Smooth muscle cell (in vitro differentiated cells): ENCODE data around the gene CTNNBL1. TPM values are rescaled to one million over a fixed set of nuclear protein-coding genes. Genes with fewer than 3 reads are reported as not detected.
"Not testable (repeated sequence)": the region's sequence is repeated elsewhere in the genome, so short reads cannot be mapped to it uniquely, and the experiment has no call there.

Experiments
- DNase-seq: peaks from one replicate; lab custom pipeline; 2025; ENCODE audit not compliant: unreplicated experiment; lab: John Stamatoyannopoulos, UW
- H2AFZ ChIP-seq: fragments of 200-600 bp; sonication (generic); 2 replicates; pipeline ENCODE4 v1.6.0; 2016; ENCODE audit warnings: antibody characterized with exemption, low read depth, mild to moderate bottlenecking
- H3F3A ChIP-seq: fragments of 200-600 bp; sonication (generic); 2 replicates; pipeline ENCODE4 v1.6.0; 2017; ENCODE audit warnings: antibody characterized with exemption, low read depth
- H3K27ac ChIP-seq: fragments of 200-600 bp; sonication (generic); 2 replicates; pipeline ENCODE4 v1.5.1; 2016; ENCODE audit warnings: low read depth, mild to moderate bottlenecking
- H3K27me3 ChIP-seq: fragments of 200-600 bp; sonication (generic); 2 replicates; pipeline ENCODE4 v1.6.1; 2016; ENCODE audit warnings: low read depth, mild to moderate bottlenecking
- H3K36me3 ChIP-seq: fragments of 200-600 bp; sonication (generic); 2 replicates; pipeline ENCODE4 v1.5.1; 2016; ENCODE audit warnings: low read depth
- H3K4me1 ChIP-seq: fragments of 200-600 bp; sonication (generic); 2 replicates; pipeline ENCODE4 v1.5.1; 2016; ENCODE audit warnings: low read depth
- H3K4me2 ChIP-seq: fragments of 200-600 bp; sonication (generic); 2 replicates; pipeline ENCODE4 v1.6.0; 2016; ENCODE audit warnings: mild to moderate bottlenecking
- H3K4me3 ChIP-seq: fragments of 200-600 bp; sonication (generic); 2 replicates; pipeline ENCODE4 v1.5.1; 2016; ENCODE audit warnings: mild to moderate bottlenecking
- H3K79me2 ChIP-seq: fragments of 200-600 bp; sonication (generic); 2 replicates; pipeline ENCODE4 v1.6.0; 2016; ENCODE audit warnings: low read depth, mild to moderate bottlenecking
- H3K9ac ChIP-seq: fragments of 200-600 bp; sonication (generic); 2 replicates; pipeline ENCODE4 v1.6.0; 2016; ENCODE audit warnings: low read depth
- H3K9me3 ChIP-seq: fragments of 200-600 bp; sonication (generic); replicated peaks from 2 replicates; pipeline ENCODE4 v1.5.1; 2016; ENCODE audit warnings: low read depth
- H4K20me1 ChIP-seq: fragments of 200-600 bp; sonication (generic); 2 replicates; pipeline ENCODE4 v1.6.0; 2016; ENCODE audit warnings: low read depth
- WGBS: methylation state at CpG from one replicate; pipeline ENCODE4 v1.1.7; 2016; ENCODE audit warnings: low lambda C conversion rate; 5-methylcytosine and 5-hydroxymethylcytosine counted together
- polyA plus RNA-seq: library from polyadenylated mRNA; unstranded; fragments of >200 nt; fragmentation: Nextera tagmentation; extraction: Ambion mirVana; gene quantifications from 2 replicates; pipeline ENCODE4 v1.2.1, GENCODE V29; 2016
- total RNA-seq: library from RNA; depleted of rRNA; stranded (reverse); fragments of >200 nt; gene quantifications from 2 replicates; pipeline ENCODE4 v1.2.3, GENCODE V29; 2014
- TF ChIP-seq, protein P1 (sequence below): fragments of 200-600 bp; sonication (generic); IDR thresholded peaks from 2 replicates; pipeline ENCODE4 v1.5.1; 2017; ENCODE audit warnings: borderline replicate concordance, mild to moderate bottlenecking, antibody characterized with exemption; ENCODE audit not compliant: insufficient read depth, poor library complexity, severe bottlenecking

Gene CTNNBL1
- total and polyA plus RNA-seq, 2 experiments from 2014 or later, result 33.3 to 63.6 TPM

GRCh38 chr20:37681384-37682112 is 12.3 kb upstream of the CTNNBL1 start:
- Histone ChIP-seq H3K36me3 (no peaks in the 10 kb centered on the region), H3K9ac (no peak overlapping the region), H3K27ac (no peak overlapping the region), H3K4me2 (no peak overlapping the region), H3F3A (no peaks in the 10 kb centered on the region), H3K27me3 (peaks cover 29% of the 10 kb centered on the region), H3K9me3 (no peaks in the 10 kb centered on the region), H3K4me1 (no peaks in the 10 kb centered on the region), H4K20me1 (no peaks in the 10 kb centered on the region), H3K4me3 (no peak overlapping the region), H2AFZ (no peak overlapping the region), H3K79me2 (no peaks in the 10 kb centered on the region)
- DNase-seq, result no peak
- 77% methylated on average over 10 of the region's 10 CpGs for WGBS
- TF ChIP-seq, protein P1, sequence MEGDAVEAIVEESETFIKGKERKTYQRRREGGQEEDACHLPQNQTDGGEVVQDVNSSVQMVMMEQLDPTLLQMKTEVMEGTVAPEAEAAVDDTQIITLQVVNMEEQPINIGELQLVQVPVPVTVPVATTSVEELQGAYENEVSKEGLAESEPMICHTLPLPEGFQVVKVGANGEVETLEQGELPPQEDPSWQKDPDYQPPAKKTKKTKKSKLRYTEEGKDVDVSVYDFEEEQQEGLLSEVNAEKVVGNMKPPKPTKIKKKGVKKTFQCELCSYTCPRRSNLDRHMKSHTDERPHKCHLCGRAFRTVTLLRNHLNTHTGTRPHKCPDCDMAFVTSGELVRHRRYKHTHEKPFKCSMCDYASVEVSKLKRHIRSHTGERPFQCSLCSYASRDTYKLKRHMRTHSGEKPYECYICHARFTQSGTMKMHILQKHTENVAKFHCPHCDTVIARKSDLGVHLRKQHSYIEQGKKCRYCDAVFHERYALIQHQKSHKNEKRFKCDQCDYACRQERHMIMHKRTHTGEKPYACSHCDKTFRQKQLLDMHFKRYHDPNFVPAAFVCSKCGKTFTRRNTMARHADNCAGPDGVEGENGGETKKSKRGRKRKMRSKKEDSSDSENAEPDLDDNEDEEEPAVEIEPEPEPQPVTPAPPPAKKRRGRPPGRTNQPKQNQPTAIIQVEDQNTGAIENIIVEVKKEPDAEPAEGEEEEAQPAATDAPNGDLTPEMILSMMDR, result no peak

DNA sequence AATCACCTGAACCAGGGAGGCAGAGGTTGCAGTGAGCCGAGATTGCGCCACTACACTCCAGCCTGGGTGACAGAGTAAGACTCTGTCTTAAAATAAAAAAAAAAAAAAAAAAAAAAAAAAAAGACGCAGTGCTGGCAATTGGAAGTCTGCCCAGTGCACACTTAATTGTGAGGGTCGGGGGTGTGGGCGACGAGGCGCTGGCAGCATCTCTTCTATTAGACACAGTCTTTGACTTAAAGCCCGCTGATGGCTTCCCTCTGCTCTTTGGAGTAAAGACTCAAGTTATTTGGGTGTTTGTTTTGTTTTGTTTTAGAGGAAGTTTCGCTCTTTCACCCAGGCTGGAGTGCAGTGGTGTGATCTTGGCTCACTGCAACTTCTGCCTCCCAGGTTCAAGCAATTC is 10.7 kb upstream of the CTNNBL1 start:
- not testable (repeated sequence) for H3K27ac ChIP-seq, H4K20me1 ChIP-seq, H3K9me3 ChIP-seq, H3K4me3 ChIP-seq, H3K79me2 ChIP-seq, H3K9ac ChIP-seq, H3K36me3 ChIP-seq, H3F3A ChIP-seq, H2AFZ ChIP-seq, DNase-seq, H3K4me2 ChIP-seq, H3K4me1 ChIP-seq
- H3K27me3 ChIP-seq, result peaks cover 18% of the 10 kb centered on the region
- 85% methylated on average over 9 of the region's 9 CpGs for WGBS

DNA sequence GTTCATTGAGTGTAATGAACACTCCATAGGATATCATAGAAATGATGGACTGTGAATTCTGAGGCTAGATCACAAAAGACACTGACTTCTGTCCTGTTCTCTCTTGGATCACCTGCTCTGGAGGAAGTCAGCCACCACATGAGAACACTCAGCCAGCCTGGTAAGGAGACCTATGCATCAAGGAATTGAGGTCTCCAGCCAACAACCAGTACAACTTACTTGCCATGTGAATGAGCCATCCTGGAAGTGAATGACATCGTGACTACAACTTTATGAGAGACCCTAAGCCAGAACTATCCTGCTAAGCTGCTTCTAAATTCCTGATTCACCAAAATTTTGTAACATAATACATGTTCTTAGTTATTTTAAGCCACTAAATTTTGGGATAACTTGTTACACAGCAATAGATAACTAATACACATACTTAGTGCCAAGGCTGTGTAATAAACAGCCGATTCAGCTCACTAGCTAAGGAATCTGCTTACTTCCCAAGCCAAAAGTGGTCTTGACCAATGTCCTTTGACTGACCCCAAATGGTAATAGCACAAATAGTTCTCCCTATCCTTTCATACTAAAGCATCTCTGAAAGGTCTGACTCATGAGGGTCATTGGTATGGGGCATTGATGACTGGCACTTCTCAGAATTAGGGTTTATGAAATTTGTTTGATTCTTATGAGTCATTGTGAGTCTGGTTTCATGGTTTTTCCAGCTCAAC is 6.9 kb upstream of the CTNNBL1 start:
- no peak for DNase-seq
- H3F3A ChIP-seq, result no peaks in the 10 kb centered on the region
- H3K4me1 ChIP-seq, result no peaks in the 10 kb centered on the region
- H3K27ac ChIP-seq, result no peak overlapping the region
- H3K79me2 ChIP-seq, result no peaks in the 10 kb centered on the region
- H4K20me1 ChIP-seq, result no peaks in the 10 kb centered on the region
- no peak overlapping the region for H3K4me2 ChIP-seq
- TF ChIP-seq, protein P1, result no peak
- H3K9me3 ChIP-seq, result no peaks in the 10 kb centered on the region
- H3K9ac ChIP-seq, result no peak overlapping the region
- 85% methylated on average over 2 of the region's 2 CpGs for WGBS
- no peak overlapping the region for H3K4me3 ChIP-seq
- H3K27me3 ChIP-seq, result peaks cover 35% of the 10 kb centered on the region
- H2AFZ ChIP-seq, result no peak overlapping the region
- H3K36me3 ChIP-seq, result no peaks in the 10 kb centered on the region

DNA sequence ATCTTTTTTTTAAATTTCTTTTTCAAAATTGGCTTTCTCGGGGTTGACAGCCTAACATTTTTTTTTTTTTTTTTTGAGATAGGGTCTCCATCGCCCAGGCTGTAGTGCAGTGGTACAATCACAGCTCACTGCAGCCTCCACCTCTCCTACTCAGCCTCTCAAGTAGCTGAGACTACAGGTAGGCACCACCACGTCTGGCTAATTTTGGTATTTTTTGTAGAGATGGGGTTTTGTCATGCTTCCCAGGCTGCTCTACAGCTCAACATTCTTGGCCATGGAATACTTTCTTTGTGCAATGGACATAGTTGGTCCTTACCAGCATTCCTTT is 6.4 kb upstream of the CTNNBL1 start:
- Histone ChIP-seq H3F3A (no peaks in the 10 kb centered on the region), H3K79me2 (no peaks in the 10 kb centered on the region), H3K27me3 (peaks cover 35% of the 10 kb centered on the region), H3K9me3 (no peaks in the 10 kb centered on the region), H3K27ac (no peak overlapping the region), H3K4me2 (no peak overlapping the region), H4K20me1 (no peaks in the 10 kb centered on the region), H3K4me1 (no peaks in the 10 kb centered on the region), H2AFZ (no peak overlapping the region), H3K4me3 (no peak overlapping the region), H3K9ac (no peak overlapping the region), H3K36me3 (no peaks in the 10 kb centered on the region)
- WGBS, result 73% methylated on average over 3 of the region's 3 CpGs
- no peak for DNase-seq
- TF ChIP-seq, protein P1, result no peak
